LHCN-M2 (cell line): ENCODE measurements around the gene PTCH1. TPM values are rescaled to one million over a fixed set of nuclear protein-coding genes. Genes with fewer than 3 reads are reported as not detected.

Source experiments
- DNase-seq: peaks from one replicate; pipeline ENCODE4 v3.0.0-alpha.2; 2012; ENCODE audit warnings: low read depth
- total RNA-seq: library from RNA; depleted of rRNA; stranded (reverse); fragments of >200 nt; gene quantifications from 2 replicates; pipeline ENCODE4 v1.2.3, GENCODE V29; 2014

Gene PTCH1
- total RNA-seq, 1 experiment from 2014 or later, result 3.6 TPM

DNA sequence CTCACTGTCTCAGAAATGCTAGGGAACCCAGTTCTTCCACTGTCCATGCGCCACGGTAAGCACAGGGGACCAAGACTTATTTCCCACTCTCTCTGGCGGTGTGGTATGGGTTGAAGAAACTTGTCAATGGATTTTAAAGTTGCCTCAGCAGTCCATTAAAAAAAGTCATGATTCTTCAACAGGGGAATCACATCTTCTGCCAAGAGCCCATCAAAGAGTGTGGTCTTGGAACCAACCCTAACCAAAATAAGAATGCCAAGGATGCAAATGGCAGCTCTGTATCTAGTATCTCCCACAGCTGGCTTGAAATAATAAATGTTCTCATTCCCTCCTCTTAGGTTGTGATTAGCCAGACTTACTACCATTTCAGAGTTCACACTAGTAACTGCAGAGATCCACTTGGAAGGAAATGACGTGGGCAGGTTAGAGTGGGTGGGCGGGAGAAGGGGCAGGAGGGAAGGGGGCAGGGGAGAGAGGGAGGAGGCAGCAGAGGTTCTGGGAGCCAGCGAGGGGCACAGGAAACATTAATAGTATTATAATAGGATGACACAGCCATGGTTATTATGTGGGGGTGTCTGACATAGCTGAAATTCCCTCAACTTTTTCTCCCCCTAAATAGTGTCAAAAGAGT lies 17.6 kb downstream of the PTCH1 start:
- no peak for DNase-seq

DNA sequence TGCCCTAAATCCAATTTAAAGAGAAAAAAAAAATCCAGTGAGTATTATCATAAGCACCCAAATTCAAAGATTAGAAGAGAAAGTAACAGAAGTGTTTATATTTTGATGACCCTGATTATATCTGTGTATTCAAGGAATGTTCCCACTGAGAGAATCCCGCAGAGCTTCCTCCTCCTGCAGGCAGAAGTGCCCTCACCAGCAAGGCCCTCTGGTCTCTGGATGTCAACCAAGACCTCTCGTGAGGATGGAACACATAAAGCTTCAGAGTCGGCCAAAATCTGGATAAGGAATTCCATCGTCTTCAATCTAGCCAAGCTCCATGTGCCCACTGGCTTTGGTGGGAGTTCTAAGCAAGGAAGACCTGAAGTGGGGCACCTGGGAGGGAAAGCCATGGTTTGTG lies 18.1 kb downstream of the PTCH1 start:
- no peak for DNase-seq

DNA sequence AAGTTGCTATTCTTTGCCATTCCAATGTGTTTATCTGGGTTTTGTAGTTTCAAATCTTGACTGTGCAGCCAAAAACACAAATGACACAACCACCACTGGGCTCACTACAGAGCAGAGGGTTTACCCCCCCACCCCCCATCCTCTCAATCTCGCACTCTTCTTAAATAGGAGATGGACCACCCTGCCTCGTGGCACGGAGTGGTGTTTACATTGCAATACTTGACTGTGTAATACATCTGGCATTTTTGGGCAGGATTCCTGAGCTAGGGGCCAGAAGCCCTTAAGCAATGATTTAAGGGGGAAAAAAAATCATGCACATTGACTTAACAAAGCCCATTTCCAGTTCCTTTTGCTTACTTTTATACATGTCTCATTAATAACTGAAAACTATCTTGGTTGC lies 19.0 kb downstream of the PTCH1 start:
- DNase-seq, result no peak

DNA sequence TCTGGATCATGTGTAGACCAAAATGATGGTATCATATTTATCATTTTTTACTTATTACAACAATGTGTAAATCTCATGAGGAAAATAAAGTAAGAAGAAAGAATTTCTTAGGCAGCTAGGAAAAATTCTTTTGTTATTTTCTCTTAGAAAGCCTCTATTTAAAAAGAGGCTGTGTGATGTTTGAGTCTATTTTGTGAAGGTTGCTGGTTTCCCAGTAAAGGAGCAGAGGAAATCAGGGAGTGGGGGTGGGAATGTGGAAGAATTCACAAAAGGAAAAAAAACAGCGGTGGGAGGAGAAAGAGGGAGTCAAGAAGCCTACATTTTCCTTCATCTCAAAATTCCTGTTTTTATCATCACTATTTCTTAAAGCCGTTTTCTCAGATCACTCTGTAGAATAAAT lies 20.1 kb downstream of the PTCH1 start:
- DNase-seq, result no peak

DNA sequence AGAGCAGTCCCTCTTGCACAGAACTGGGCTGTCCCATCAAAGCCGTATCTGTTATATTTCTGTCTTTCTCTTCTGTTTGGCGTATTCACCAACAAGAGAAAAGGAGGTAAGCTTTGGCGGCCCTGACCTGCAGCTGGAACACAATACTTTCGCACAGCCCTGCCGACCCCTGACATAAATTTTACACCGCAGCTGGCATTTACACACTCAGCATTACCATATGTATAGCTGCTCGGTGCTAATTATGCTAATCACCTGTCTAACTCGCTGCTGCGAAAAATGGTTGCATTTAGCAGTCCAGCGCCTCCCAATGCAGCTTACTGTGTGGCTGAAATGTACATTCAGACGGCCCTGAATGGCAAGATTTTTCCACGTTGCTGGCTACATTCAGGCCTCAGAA lies 20.8 kb downstream of the PTCH1 start:
- DNase-seq, result no peak

DNA sequence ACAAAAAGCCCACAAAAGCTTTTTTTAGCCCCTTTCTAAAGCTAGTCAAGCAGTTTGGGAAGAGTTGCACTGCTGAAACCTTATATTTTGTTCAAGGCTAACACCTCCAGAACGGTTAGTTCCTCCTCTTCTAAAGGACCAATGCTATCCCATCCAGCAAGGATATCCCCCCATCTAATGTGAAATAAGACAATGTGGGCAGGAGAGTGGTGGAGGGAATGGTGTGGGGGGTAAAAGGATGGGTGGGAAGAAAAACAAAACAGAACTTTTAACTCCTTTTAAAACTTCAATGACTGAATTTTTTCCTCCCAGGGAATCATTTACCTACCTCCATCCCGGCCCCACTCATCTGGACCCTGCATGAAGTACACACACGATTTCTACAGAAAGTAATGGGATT lies 21.2 kb downstream of the PTCH1 start:
- DNase-seq, result no peak

DNA sequence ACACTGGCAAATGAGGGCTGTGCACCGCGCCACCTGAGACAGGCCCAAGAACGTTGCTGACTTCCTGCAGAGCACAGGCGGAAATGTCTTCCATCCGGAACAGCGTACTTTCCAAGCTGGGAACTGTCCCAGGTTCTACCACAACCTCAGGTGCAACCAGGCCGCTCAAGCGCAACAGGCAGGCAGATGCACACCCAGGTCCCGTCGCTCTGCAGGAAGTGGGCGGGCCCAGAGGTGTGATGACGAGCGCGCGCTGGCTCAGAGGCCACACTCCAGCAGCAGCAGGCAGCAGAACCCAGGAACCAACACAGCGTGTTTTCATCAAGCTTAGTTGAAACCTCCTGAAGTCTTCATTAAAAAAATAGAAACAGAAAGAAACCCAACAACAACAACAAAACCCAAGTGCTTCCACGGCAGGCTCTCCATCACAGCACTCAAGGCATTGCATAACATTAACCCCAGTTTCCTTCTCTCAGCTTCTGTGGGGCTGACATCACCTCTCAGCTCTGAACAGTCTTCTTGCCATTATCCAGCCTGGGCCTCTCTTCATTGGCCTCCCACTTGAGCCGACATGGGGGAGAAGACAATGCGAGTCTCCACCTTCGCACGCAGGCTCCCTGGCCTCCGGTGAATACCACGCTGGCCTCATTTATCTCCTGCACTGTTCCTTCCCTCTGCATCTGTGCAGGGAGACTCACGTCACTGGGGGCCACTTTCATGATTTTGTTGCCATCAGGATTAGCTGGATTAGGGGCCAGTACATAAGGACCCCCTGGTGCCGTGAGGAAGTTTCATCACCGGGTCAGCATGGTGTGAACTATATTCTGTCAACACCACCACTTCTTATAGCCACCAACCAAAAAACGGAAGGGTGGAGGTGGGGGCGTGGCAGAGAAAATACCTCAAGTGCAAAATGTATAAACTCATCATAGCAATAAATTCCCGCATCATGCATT lies 22.1 kb downstream of the PTCH1 start:
- no peak for DNase-seq

DNA sequence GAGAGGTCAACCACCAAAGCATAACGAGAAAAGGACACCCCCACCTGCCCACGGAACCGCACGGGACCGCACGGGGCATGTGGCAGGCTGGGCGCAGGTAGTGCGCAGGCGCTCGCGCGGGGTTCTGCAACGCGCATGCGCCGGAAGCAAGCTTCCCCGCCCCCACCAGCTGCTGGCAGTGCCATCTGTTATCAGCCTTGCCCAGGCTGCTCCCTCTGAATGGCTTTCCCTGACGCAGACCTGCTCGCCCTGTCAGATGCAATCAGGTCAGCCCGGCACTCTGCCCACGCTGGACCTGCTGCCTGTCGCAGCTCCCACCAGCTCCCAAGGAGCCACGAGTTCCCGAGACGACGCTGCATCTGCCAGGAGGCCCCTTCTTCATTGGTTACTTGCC lies 22.8 kb downstream of the PTCH1 start:
- no peak for DNase-seq

DNA sequence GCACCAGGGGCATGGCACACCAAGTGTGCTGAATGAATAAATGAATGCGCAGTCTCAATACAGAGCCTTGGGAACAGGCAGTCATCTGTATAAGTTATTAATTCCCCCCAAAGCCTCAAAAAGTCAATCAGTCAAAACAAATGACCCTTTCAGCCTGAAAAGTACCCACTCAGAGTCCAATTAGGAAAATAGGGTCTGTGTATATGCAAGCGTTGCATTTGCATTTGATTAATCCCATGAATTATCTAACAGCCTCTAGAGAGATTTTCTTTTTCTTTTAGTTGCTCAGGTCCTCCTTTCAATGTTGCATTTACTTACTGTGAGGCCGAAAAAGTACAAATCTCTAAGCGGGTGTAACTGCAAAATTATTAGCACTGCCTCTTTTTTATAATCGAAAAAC lies 23.4 kb downstream of the PTCH1 start:
- DNase-seq, result no peak

DNA sequence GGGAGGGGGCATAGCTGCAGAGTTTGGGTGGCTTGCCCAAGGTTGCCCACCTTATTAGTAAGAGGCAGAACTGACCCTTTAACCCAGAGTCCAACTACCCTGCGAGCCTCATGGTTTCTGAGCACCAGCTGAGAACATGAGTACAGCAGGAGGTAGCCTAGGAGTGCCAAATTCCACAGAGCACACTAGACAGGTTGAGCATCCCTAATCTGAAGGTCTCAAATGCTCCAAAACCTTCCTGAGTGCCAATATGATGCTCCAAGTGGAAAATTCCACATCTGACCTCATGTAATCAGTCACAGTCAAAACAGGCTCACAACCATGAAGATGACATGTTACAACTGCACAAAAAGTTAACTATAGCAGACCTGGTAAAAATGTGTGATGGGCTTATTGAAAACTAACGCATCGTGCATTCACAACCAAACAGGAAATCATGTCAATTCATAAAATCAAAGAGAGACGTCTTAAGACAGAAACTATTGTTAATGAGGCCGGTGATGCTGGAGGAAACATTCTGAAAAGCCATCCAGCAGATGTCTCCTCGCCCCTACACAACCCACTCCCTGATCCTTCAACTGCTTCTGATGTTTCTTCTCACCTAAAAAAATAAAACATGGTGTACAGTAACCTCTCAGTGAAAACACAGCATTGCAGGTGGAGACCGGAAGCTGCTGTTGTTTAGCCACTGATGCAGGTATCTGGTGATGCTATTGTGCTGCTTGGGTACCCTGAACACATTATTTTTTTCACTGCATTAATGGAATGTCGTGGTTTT lies 25.0 kb downstream of the PTCH1 start:
- DNase-seq, result no peak

DNA sequence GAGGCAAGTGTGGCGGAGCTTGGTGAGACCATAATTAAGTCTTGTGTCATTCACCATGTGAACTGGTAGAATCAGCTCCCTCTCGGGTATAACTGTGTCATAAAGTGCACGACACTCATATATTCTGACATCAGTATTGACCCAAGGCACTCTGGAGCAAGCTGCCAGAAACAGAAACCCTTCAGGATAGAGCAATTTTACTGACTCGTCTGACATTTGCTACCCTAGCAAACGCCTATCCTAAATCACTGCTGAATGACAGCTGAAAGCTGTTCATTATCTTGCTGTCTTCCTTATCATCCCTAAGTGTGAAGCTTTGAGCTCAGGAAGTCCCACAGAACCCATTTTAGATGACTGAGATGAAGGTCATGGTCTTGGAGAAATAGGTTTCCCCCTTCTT lies 27.8 kb downstream of the PTCH1 start:
- DNase-seq, result no peak

DNA sequence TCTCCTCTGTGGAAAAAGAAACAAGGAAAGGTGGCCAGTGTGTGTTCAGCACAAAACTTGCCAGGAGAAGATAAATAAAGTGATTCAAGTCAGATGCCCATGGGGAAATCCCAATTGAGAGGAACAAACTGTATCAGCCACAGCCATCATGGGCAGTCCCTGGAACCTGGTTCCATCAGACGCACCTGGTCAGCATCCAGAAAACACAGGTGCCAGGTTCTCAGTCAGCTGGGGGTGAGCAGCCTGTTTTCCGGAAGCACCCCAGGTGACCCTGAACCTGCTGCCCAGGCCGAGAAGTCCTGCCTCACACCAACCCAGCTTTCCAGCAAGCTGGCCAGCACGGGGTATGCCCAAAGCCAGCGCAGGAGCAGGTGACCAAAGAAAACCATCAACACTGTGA lies 30.5 kb downstream of the PTCH1 start:
- DNase-seq, result no peak

DNA sequence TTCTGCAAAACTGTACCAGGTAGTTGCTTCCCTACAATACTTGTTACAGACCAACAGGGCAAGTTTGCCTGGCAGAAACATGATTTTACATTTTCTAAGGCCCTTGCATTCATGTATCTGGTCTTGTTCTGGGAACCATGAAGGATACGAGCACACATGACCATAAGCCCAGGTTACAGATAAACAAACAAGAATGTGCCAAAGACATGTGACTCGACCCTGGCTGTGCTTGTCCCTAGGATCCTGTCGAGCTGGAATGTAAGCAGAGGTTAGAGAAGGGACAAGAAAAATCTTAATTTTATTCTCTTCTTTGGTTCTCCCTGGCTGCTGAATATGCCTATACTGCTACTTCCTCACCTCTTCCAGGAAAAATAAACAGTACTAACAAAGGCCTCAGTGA lies 32.5 kb downstream of the PTCH1 start:
- DNase-seq, result no peak

DNA sequence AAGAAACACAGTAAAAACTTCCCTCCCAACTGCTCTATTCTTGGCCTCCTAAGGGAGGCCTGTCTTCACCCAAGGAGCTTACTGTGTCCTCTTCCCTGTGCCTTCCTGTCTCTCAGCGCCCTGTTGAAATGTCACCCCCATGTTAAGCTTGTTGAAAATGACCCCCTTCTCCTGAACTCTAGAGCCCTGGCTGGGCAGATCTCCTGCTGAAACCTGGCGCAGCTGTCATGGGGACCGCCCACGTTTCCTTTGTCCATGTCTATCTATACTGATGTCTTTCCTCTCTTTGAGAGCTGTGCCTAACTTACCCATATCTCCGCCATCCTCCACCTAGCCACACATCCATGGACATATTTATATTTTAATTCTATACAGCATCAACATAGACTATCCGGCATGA lies 33.3 kb downstream of the PTCH1 start:
- no peak for DNase-seq

DNA sequence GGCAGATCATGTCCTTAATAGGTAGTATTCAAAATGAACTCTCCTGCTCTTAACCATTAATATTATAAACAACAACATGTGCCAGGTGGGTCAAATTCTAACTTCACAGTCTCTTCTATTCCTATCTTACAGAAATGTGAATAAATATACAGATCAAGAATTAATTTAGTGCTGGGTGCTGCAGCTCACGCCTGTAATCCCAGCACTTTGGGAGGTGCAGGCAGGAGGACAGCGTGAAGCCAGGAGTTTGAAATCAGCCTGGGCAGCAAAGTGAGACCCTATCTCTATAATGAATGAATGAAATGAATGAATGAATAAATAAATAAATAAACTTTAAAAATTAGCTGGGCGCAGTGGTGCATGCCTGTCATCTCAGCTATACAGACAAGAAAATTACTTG lies 34.1 kb downstream of the PTCH1 start:
- DNase-seq, result no peak

DNA sequence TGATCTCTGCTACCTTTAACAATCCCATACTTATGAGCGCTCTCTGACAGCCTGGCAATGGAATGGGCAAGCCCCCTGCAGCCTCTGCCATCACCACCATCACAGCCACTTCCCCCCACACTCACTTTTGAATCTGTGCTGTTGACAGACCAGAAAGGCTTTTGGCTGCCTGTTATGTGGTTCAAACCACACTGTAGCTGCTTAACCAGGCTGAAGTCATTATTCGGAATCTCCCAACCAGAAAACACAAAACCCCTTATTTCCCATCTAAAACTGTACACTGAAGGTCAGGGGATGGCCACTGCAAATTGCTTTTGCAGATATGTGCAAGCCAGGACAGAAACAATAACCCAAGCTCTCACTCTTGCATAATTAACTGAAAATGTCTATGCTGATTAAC lies 35.8 kb downstream of the PTCH1 start:
- DNase-seq, result no peak

DNA sequence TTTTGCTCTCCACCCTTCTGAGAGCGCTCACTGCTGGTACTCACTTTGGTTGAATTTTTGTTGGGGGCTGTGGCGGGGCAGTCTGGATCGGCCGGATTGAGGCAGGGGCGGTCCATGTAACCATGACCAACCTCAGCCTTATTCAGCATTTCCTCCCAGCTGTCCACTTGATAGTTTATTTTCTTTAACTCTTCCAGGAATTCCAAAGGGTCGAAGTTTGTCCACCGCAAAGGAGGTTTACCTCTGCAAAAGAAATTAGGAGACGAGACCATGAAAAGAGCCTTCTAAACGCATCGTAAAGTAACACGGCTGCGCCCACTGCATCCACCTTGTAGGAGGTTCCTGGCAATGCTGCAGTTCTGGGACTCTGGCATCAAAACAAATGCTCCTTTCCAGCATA lies 36.4 kb downstream of the PTCH1 start:
- DNase-seq, result no peak

DNA sequence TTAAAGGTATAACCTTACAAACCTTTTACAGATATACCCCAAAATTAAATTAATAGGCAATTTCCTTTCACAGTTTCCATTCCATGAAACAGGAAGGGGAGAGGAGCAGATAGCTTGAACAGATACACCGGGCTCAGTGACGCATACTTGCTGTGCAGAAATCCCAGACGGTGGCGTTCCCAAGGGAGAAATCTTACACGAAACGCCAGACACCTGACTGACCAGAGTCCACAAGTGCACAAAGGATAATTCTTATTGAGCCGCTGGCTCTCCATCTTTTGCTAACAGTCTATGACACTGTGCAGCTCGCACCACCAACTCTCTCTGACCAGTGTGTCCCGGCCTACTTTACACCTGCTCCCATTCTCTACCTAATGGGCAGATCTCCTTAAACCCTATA lies 37.4 kb downstream of the PTCH1 start:
- no peak for DNase-seq

DNA sequence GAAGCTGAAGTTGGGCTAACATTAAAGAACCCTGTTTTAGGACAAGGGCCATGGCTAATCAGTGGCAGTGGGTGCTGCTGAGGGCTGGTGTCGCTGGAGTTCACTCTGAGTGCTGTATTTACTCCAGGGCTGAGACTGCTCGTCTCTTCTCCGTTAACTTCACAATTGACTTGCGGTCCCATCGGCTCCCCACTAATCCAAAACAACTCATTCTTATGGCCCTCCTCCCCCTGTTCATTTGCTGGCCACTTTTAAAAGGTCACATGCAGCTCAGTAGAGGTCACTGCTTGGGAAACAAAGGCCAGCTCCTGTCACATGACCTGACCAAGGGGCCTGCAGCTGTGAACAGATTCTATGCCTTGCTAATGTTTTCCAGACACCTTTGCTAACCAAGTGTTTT lies 38.4 kb downstream of the PTCH1 start:
- no peak for DNase-seq

DNA sequence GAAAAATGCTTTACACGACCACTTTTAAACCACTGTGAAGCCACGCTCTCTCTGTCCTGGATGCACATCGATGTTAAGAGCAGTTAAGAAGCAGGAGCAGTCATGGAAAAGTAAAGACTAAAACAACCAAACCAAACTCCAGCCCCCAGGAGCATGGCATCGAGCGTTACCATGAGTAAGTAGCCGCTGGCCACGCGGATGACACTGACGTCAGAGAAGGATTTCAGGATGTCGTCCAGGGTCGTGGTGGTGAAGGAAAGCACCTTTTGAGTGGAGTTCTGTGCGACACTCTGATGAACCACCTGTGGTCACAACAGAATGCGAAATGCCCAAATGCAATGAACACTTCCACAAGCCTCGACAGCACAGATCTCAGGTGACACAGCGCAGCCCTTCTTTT lies 38.9 kb downstream of the PTCH1 start:
- DNase-seq, result no peak

DNA sequence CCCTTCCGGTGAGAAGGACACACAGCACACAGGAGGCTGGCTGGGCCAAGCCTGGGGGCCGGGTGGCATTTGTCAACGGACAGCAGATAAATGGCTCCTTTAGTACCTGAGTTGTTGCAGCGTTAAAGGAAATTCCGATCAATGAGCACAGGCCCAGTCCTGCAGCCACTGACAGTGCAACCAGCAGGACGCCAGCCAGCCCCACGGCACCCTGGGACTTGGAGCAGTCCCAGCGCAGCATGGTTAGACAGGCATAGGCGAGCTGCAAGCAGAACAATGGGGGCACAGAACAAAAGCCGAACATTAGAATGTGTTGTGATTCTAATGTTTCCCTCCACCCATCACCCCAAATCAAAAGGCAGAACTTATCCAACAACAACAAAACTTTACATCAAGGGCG lies 39.3 kb downstream of the PTCH1 start:
- DNase-seq, result no peak

DNA sequence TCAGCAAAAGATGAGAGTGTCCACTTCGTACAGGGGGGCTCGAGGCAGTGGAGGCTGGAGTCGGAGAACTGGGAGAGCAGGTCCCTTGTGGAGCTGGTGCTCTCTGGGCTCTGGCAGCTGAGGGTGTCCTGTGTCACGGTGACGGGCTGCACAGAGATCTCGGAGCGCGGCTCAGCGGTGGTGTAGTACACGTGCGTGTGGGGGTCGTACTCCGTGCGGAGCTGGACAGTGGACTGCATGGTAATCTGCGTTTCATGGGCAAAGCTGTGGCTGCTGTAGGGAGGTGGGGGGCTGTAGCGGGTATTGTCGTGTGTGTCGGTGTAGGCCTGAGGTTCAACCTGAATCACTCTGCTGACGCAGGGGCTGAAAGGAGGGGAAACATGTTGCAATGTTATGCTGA lies 48.0 kb downstream of the PTCH1 start:
- no peak for DNase-seq

DNA sequence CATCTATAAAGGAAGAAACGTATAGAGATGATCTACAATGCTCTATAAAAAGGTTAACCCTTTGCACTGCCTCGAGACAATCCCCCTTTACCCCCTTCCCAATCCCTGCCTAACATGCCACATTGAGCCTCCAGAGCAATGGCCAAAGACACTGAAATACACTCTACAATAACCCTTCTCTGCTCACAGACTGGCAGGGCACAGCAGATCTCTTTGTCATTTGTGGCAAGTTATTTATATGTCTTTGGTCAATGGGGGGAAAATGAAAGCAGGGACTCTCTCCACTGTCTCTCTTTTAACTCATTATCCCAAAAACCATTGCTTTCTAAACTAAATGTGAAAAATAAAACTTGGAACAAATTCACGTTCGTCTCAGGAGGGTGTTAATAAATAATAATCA lies 51.7 kb downstream of the PTCH1 start:
- DNase-seq, result no peak
